ENCODE results near the gene PTPRN2. TPM values are rescaled to one million over a fixed set of nuclear protein-coding genes. Genes with fewer than 3 reads are reported as not detected.
A peak's percentile ranks its signal among the peaks of the same experiment; 100 is the strongest.

The PTPRN2 gene
- total and polyA plus RNA-seq, 2 of the 13 experiments (the other 11 are each of a cell fraction or from before 2014, with no cell fraction given): 2.5 to 24.2 TPM

DNA sequence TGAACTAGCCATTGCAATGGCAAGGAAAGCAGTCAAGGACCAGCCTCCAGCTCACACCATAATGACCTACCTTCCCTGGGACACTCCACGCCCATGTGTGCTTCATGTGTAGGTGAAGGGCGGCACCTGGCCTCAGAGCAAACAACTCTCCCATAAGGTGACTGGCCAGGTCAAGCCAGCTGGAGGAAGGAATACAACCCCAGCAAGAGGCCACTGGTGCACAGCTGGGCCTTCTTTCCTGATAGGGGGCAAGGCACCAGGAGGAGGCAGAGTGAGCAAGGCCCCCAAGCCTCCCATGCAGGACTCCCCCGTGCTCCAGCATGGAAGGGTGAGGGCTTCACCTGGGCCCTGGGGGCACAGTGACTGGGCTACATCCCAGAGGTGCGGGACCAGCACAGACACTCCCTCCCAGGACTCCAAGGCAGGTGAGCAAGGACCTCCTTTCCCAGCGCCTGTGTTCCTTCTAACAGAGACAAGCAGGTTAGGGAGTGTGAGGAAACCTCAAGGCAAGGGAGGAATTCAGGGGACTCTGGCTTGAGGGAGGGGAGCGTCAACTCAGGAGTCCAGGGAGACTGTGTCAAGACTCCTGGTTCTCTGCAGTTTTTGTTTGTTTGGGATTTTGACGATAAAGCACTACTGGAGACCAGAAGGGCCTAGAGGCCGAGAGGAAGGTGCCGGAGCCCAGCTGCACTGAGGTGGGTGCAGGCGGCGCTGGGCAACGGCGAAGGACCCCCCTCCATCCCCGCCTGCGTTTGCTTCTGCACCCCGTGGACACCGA lies 1.7 kb downstream of the PTPRN2 start:
- H2AFZ ChIP-seq (ENCODE audit: low read length): no peak overlapping the region
- H3K4me3 ChIP-seq (replicated peaks in 1 of 3; ENCODE audit: insufficient read depth in 1 of 3, low read depth in 2 of 3, low read length in 3 of 3): peak overlapping the region; percentile 63 to 73 (median 64)
- peaks cover 85% of the 10 kb centered on the region for H3K4me1 ChIP-seq (ENCODE audit: insufficient read depth, low read length)
- H3K79me2 ChIP-seq (ENCODE audit: insufficient read depth, low read length): peaks cover 41% of the 10 kb centered on the region
- no peak for DNase-seq (ENCODE audit: low spot score)
- H3K9ac ChIP-seq (ENCODE audit: insufficient read depth, low read depth, low read length): peak overlapping the region; percentile 69
- peaks cover 0 to 3% of the 10 kb centered on the region in 2 experiments; a peak in 1 of 5 replicates for H3K36me3 ChIP-seq (replicated peaks in 1 of 2; ENCODE audit: control insufficient read depth in 1 of 2, insufficient read depth in 2 of 2, low read length in 2 of 2)
- intact Hi-C loops (cut with micrococcal nuclease; ENCODE audit: unreplicated experiment) (no loop called here), in situ Hi-C loops (cut with HindIII; ENCODE audit: extremely low pct_ligation_motif_present, low pct_unique_long_range_greater_than_20kb) (no loop called here)
- BruUV-seq (replicated peaks): no TSS peak
- ATAC-seq: peak; percentile 11
- ChIA-PET CTCF (ENCODE audit: low intra/inter-chr PET ratio, low total read pairs) (no interaction called here), POLR2A (interaction anchor here (0.8 to 1.3 kb wide), 4 partner anchors 57 to 122 kb away, joined by 3 to 4 read pairs (median 3); no protein-coding TSS in a partner anchor)
- no peaks in the 10 kb centered on the region; a peak in 1 of 5 replicates for H3K27me3 ChIP-seq (ENCODE audit: control insufficient read depth in 1 of 2, insufficient read depth in 2 of 2, low read length in 2 of 2)
- WGBS (ENCODE audit: low lambda C conversion rate): 40% methylated on average over 15 of the region's 17 CpGs
- H3K27ac ChIP-seq (ENCODE audit: extremely low read length, insufficient read depth, low read length): peak overlapping the region; percentile 42
- no peaks in the 10 kb centered on the region for H4K20me1 ChIP-seq (ENCODE audit: insufficient read depth, low read length)
- no peaks in the 10 kb centered on the region for H3K9me3 ChIP-seq (ENCODE audit: low read length)
- no peak for FAIRE-seq
- H3K4me2 ChIP-seq (ENCODE audit: low read depth, low read length): peak overlapping the region; percentile 81
- TF ChIP-seq ZNF124 (CRISPR knock-in tag; IDR thresholded peaks at IDR 0.05) (no peak), ZMYM4 (CRISPR knock-in tag; IDR thresholded peaks at IDR 0.05) (peak; percentile 47; the same call in 1 of the 2 replicates), ZEB1 (IDR thresholded peaks at IDR 0.05; ENCODE audit: insufficient replicate concordance, low read depth) (peak; percentile 82), ZNF768 (CRISPR knock-in tag; IDR thresholded peaks at IDR 0.05) (no peak), GATAD2A (CRISPR knock-in tag; IDR thresholded peaks at IDR 0.05) (peak; percentile 41; the same call in 1 of the 2 replicates), FOSL2 (CRISPR knock-in tag; IDR thresholded peaks at IDR 0.05) (0 out of 2 replicates have a peak, but pooled peaks have one; percentile 11), ZBTB39 (CRISPR knock-in tag; IDR thresholded peaks at IDR 0.05) (0 out of 2 replicates have a peak, but pooled peaks have one; percentile 34), IKZF5 (CRISPR knock-in tag; IDR thresholded peaks at IDR 0.05) (peak; percentile 37; the same call in 1 of the 2 replicates), TEAD3 (CRISPR knock-in tag; optimal IDR thresholded peaks at IDR 0.05; ENCODE audit: borderline replicate concordance) (peak; percentile 41), YEATS4 (CRISPR knock-in tag; IDR thresholded peaks at IDR 0.05; ENCODE audit: borderline replicate concordance) (0 out of 2 replicates have a peak, but pooled peaks have one; percentile 15), HIVEP1 (CRISPR knock-in tag; IDR thresholded peaks at IDR 0.05) (0 out of 2 replicates have a peak, but pooled peaks have one; percentile 38), KDM5B (CRISPR knock-in tag; IDR thresholded peaks at IDR 0.05; ENCODE audit: borderline replicate concordance) (peak; percentile 23; the same call in 1 of the 2 replicates), HNF4A (CRISPR knock-in tag; IDR thresholded peaks at IDR 0.05) (peak; percentile 33; the same call in 1 of the 2 replicates), SALL1 (CRISPR knock-in tag; IDR thresholded peaks at IDR 0.05) (peak; percentile 64), NFATC3 (CRISPR knock-in tag; IDR thresholded peaks at IDR 0.05) (0 out of 2 replicates have a peak, but pooled peaks have one; percentile 46)
- TF ChIP-seq, protein P1, sequence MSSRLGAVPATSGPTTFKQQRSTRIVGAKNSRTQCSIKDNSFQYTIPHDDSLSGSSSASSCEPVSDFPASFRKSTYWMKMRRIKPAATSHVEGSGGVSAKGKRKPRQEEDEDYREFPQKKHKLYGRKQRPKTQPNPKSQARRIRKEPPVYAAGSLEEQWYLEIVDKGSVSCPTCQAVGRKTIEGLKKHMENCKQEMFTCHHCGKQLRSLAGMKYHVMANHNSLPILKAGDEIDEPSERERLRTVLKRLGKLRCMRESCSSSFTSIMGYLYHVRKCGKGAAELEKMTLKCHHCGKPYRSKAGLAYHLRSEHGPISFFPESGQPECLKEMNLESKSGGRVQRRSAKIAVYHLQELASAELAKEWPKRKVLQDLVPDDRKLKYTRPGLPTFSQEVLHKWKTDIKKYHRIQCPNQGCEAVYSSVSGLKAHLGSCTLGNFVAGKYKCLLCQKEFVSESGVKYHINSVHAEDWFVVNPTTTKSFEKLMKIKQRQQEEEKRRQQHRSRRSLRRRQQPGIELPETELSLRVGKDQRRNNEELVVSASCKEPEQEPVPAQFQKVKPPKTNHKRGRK (CRISPR knock-in tag; IDR thresholded peaks at IDR 0.05): no peak
- TF ChIP-seq, protein P2, sequence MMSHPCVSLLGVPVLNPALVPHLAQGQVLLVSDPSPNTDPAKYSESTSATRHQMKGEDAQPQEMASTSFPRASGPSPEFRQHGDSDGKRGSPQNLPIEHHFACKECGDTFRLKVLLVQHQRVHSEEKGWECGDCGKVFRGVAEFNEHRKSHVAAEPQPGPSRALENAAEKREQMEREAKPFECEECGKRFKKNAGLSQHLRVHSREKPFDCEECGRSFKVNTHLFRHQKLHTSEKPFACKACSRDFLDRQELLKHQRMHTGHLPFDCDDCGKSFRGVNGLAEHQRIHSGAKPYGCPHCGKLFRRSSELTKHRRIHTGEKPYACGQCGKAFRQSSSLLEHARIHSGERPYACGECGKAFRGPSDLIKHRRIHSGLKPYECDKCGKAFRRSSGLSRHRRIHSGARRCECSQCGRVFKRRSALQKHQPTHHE (CRISPR knock-in tag; IDR thresholded peaks at IDR 0.05; ENCODE audit: borderline replicate concordance): peak; percentile 28; the same call in 1 of the 2 replicates
